Measurements from ENCODE around the gene MTG2. TPM values are rescaled to one million over a fixed set of nuclear protein-coding genes. Genes with fewer than 3 reads are reported as not detected.
A peak's percentile ranks its signal among the peaks of the same experiment; 100 is the strongest.

The MTG2 gene
- total and polyA plus RNA-seq, 2 experiments from 2014 or later, result 11.3 to 11.7 TPM

GRCh38 chr20:62246872-62247652, 64.2 kb downstream of the MTG2 start:
- peak; percentile 65 for ATAC-seq

More at GRCh38 chr20:62246872-62247652, 64.2 kb downstream of the MTG2 start:
- Histone ChIP-seq H4K20me1 (replicated peaks; ENCODE audit: insufficient read depth) (peaks cover 14% of the 10 kb centered on the region), H3K9me2 (ENCODE audit: insufficient read depth) (no peaks in the 10 kb centered on the region), H3K36me3 (ENCODE audit: insufficient read depth) (no peaks in the 10 kb centered on the region), H3K27ac (ENCODE audit: low read depth) (0 out of 2 replicates have a peak overlapping the region, but pooled peaks have one; percentile 39), H3K27me3 (ENCODE audit: insufficient read depth) (no peaks in the 10 kb centered on the region), H3K79me2 (replicated peaks; ENCODE audit: insufficient read depth) (peaks cover 97% of the 10 kb centered on the region), H2AFZ (no peak overlapping the region), H3K4me3 (no peak overlapping the region), H3F3A (replicated peaks; ENCODE audit: low read depth) (no peaks in the 10 kb centered on the region), H3K4me2 (no peak overlapping the region), H3K4me1 (ENCODE audit: insufficient read depth) (no peaks in the 10 kb centered on the region)
- Mint-ChIP-seq H3K27ac (peak overlapping the region; percentile 59; the same call in 1 of the 2 replicates), H3K27me3 (ENCODE audit: insufficient read depth, low read depth, poor library complexity) (peaks cover 19% of the 10 kb centered on the region), H3K4me3 (no peak overlapping the region), H3K36me3 (ENCODE audit: low read depth) (no peaks in the 10 kb centered on the region; the same call in 2 of the 3 replicates), H3K4me1 (peaks cover 13% of the 10 kb centered on the region), H3K9me3 (no peaks in the 10 kb centered on the region)
- TF ChIP-seq ZNF331 (CRISPR knock-in tag; IDR thresholded peaks at IDR 0.05; ENCODE audit: low read depth) (no peak), JUNB (IDR thresholded peaks at IDR 0.05; ENCODE audit: unreplicated experiment) (no peak), EZH2phosphoT487 (IDR thresholded peaks at IDR 0.05; ENCODE audit: unreplicated experiment) (no peak), ZNF462 (CRISPR knock-in tag; IDR thresholded peaks at IDR 0.05) (no peak), CREB1 (CRISPR knock-in tag; IDR thresholded peaks at IDR 0.05; ENCODE audit: low read depth) (no peak), STAT1 (IDR thresholded peaks at IDR 0.05; ENCODE audit: unreplicated experiment) (no peak)
- DNase-seq (ENCODE audit: low spot score), result no peak

All from GM23338 (cell line).